NB4 (cell line): Measurements from ENCODE around the gene RAB23.

Experiments
- DNase-seq: peaks from one replicate; pipeline ENCODE4 v3.0.0; 2010; ENCODE audit warnings: low read depth
- H3K4me3 ChIP-seq: one replicate; pipeline ENCODE4 v1.5.1; 2011; ENCODE audit warnings: mild to moderate bottlenecking, low read depth, low read length, moderate library complexity
- MYC ChIP-seq: IDR thresholded peaks from 2 replicates; pipeline ENCODE4 v1.6.1; 2011; ENCODE audit warnings: low read depth, low read length
- POLR2A ChIP-seq: IDR thresholded peaks from 2 replicates; pipeline ENCODE4 v1.6.1; 2011; ENCODE audit warnings: mild to moderate bottlenecking; ENCODE audit not compliant: insufficient read length; ENCODE audit errors: extremely low read depth
- TF ChIP-seq, protein P1 (sequence below): IDR thresholded peaks from one replicate; pipeline ENCODE4 v1.5.1; 2012; ENCODE audit warnings: low read depth, low read length
- TF ChIP-seq, protein P2 (sequence below): IDR thresholded peaks from 2 replicates; pipeline ENCODE4 v1.6.1; 2011; ENCODE audit warnings: low read depth, low read length

The RAB23 gene

GRCh38 chr6:57220083-57220703, 1.9 kb downstream of the RAB23 start:
- no peak for DNase-seq
- H3K4me3 ChIP-seq: peak overlapping the region; percentile 78
- TF ChIP-seq, protein P1, sequence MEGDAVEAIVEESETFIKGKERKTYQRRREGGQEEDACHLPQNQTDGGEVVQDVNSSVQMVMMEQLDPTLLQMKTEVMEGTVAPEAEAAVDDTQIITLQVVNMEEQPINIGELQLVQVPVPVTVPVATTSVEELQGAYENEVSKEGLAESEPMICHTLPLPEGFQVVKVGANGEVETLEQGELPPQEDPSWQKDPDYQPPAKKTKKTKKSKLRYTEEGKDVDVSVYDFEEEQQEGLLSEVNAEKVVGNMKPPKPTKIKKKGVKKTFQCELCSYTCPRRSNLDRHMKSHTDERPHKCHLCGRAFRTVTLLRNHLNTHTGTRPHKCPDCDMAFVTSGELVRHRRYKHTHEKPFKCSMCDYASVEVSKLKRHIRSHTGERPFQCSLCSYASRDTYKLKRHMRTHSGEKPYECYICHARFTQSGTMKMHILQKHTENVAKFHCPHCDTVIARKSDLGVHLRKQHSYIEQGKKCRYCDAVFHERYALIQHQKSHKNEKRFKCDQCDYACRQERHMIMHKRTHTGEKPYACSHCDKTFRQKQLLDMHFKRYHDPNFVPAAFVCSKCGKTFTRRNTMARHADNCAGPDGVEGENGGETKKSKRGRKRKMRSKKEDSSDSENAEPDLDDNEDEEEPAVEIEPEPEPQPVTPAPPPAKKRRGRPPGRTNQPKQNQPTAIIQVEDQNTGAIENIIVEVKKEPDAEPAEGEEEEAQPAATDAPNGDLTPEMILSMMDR: no peak
- TF ChIP-seq MYC (no peak), POLR2A (no peak)
- TF ChIP-seq, protein P2, sequence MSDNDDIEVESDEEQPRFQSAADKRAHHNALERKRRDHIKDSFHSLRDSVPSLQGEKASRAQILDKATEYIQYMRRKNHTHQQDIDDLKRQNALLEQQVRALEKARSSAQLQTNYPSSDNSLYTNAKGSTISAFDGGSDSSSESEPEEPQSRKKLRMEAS: no peak

GRCh38 chr6:57217270-57217669, 4.8 kb downstream of the RAB23 start:
- TF ChIP-seq, protein P2: no peak
- TF ChIP-seq MYC (no peak), POLR2A (no peak)
- TF ChIP-seq, protein P1: no peak
- DNase-seq: no peak
- H3K4me3 ChIP-seq: no peak overlapping the region

DNA sequence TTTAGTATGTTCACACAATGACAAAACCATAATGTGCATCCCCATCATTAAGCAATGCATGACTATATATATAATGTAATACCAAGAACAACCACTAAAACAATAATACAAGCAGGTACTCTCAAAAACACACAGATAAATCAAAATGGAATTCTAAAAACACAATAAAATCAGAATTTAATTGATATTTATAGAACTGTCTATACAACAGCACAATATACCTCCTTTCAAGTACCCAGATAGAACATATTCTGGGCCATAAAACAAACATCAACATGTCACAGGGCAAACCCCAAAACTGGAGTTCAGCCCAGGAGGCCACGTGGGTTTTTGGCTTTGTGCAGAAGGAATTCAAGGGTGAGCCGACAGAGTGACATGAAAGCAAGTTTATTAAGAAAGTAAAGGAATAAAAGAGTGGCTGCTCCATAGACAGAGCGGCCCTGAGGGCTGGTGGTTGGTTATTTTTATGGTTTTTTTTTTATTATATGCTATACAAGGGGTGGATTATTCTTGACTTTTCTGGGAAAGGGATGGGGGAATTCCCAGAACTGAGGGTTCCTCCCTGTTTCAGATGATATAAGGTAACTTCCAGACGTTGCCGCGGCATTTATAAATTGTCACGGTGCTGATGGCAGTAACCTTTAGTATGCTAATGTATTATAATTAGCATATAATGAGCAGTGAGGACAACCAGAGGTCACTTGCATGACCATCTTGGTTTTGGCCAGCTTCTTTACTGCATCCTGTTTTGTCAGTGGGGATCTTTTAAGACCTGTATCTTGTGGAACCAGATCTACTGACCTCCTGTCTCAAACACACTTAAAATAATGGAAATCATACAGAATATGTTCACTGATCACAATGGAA, 5.6 kb downstream of the RAB23 start:
- H3K4me3 ChIP-seq: no peak overlapping the region
- DNase-seq: no peak
- no peak for TF ChIP-seq POLR2A
- TF ChIP-seq MYC: no peak
- TF ChIP-seq, protein P2: no peak
- TF ChIP-seq, protein P1: no peak

DNA sequence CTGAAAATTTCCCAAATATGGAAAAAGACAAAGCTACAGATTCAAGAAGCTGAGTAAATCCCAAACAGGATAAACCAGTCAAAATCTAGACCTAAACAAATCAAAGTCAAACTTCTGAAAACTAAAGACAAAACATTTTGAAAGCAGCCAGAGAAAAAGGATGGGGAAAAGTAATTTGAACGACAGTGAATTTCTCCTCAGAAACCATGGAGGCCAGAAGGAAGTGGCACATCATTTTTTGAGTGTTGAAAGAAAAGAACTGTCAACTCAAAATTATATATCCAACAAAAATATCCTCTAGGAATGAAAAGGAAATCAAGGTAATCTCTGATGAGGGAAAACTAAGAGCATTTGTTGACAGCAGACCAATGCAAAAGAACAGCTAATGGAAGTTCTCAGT, 6.8 kb downstream of the RAB23 start:
- no peak for DNase-seq

DNA sequence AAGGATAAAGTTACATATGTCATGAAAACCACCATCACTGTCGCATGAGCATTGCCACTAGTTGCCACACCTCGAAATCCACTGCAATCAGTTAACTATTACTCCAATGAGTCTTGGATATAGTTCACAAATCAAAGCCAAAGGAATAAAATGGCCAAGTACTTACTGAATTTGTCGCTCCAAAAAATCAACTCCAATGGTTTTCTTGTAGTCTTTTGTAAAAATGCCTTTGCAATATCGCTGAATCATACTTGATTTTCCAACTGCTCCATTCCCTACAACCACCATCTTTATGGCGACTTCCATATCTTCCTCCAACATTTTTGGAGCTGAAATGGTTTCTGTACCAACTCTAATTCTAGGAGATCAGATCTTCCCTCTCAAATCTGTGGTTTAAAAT, 12.0 kb downstream of the RAB23 start:
- H3K4me3 ChIP-seq: no peak overlapping the region
- TF ChIP-seq, protein P1: no peak
- TF ChIP-seq MYC: no peak
- TF ChIP-seq, protein P2: no peak
- no peak for TF ChIP-seq POLR2A
- DNase-seq: no peak

More for the DNA sequence above, 6.8 kb downstream of the RAB23 start:
- H3K4me3 ChIP-seq: no peak overlapping the region
- TF ChIP-seq POLR2A: no peak
- TF ChIP-seq, protein P1: no peak
- TF ChIP-seq, protein P2: no peak
- TF ChIP-seq MYC: no peak
